Natural killer cell (primary cell): ENCODE results near the gene TMEM163. TPM values are rescaled to one million over a fixed set of nuclear protein-coding genes. Genes with fewer than 3 reads are reported as not detected.

Experiments
- ATAC-seq, 3 donors: fragments of 150-1000 bp in 2 of 3; fragments of 200-7000 bp in 1 of 3; cut with Tn5 transposase; 1 replicate in 1 of 3; 2 replicates in 2 of 3; pipeline ENCODE4 v1.10.0; 2021; ENCODE audit warnings: mild to moderate bottlenecking in 2 of 3, moderate library complexity in 2 of 3
- DNase-seq, 2 donors: peaks; one replicate each; pipeline versions ENCODE4 v3.0.0 to v3.0.0-alpha.2; 2013 to 2021; ENCODE audit warnings: mixed read lengths in 1 of 2
- H3K27ac ChIP-seq: one replicate; pipeline ENCODE4 v1.5.1; 2013; ENCODE audit warnings: mild to moderate bottlenecking, low read length
- H3K27me3 ChIP-seq: one replicate; pipeline ENCODE4 v1.6.1; 2013; ENCODE audit warnings: low read length; ENCODE audit not compliant: control insufficient read depth, insufficient read depth
- H3K36me3 ChIP-seq: one replicate; pipeline ENCODE4 v1.6.1; 2013; ENCODE audit warnings: low read length; ENCODE audit not compliant: control insufficient read depth, insufficient read depth
- H3K4me1 ChIP-seq: one replicate; pipeline ENCODE4 v1.6.1; 2013; ENCODE audit warnings: low read length; ENCODE audit not compliant: control insufficient read depth, insufficient read depth
- H3K4me3 ChIP-seq: one replicate; pipeline ENCODE4 v1.5.1; 2013; ENCODE audit warnings: low read length
- H3K9me3 ChIP-seq: one replicate; pipeline ENCODE4 v1.6.1; 2013; ENCODE audit warnings: low read length; ENCODE audit not compliant: control insufficient read depth, insufficient read depth
- H3K27ac Mint-ChIP-seq, 2 donors: one replicate each; pipeline ENCODE4 v1.8.0; 2022; ENCODE audit warnings: mild to moderate bottlenecking in 2 of 2, mixed read lengths in 2 of 2, moderate library complexity in 1 of 2
- H3K27me3 Mint-ChIP-seq, 2 donors: one replicate each; pipeline ENCODE4 v1.8.0; 2022; ENCODE audit warnings: low read depth in 2 of 2, mixed read lengths in 2 of 2
- H3K36me3 Mint-ChIP-seq: one replicate; pipeline ENCODE4 v1.8.0; 2022; ENCODE audit warnings: mixed read lengths
- H3K4me1 Mint-ChIP-seq, 2 donors: one replicate each; pipeline ENCODE4 v1.8.0; 2022; ENCODE audit warnings: mixed read lengths in 2 of 2
- H3K4me3 Mint-ChIP-seq: one replicate; pipeline ENCODE4 v1.8.0; 2022; ENCODE audit warnings: mild to moderate bottlenecking, moderate library complexity, mixed read lengths
- H3K9me3 Mint-ChIP-seq, 2 donors: one replicate each; pipeline ENCODE4 v1.8.0; 2022; ENCODE audit warnings: mixed read lengths in 2 of 2
- CTCF ChIP-seq: fragments of 200-600 bp; IDR thresholded peaks from one replicate; pipeline ENCODE4 v1.8.0; 2022; ENCODE audit warnings: antibody characterized with exemption
- WGBS: methylation state at CpG from one replicate; pipeline ENCODE4 v1.1.7; 2013; ENCODE audit warnings: missing lambda C conversion rate; ENCODE audit not compliant: insufficient coverage; 5-methylcytosine and 5-hydroxymethylcytosine counted together
- intact Hi-C: fragments of 100-400 bp; cut with micrococcal nuclease; formaldehyde crosslinking; loops from one replicate; pipeline ENCODE4 v1.14.2; 2022
- total RNA-seq, 4 donors: library from RNA; stranded (reverse); fragments of 120-200 nt in 1 of 4; gene quantifications; one replicate each; pipeline versions ENCODE4 v1.2.3 to v1.2.4, GENCODE V29; 2013 to 2022

The TMEM163 gene
- total RNA-seq, 3 donors from 2014 or later (not counting 1 experiment from before 2014, with no cell fraction given), result 6.8 to 11.6 (median 10.3) TPM

GRCh38 chr2:134626781-134627180 lies 92.0 kb downstream of the TMEM163 start:
- Mint-ChIP-seq H3K9me3 (no peaks in the 10 kb centered on the region), H3K27me3 (no peaks in the 10 kb centered on the region), H3K4me3 (no peak overlapping the region), H3K27ac (no peak overlapping the region), H3K4me1 (peaks cover 0 to 17% of the 10 kb centered on the region in 2 donors), H3K36me3 (no peaks in the 10 kb centered on the region)
- Histone ChIP-seq H3K4me1 (peaks cover 2% of the 10 kb centered on the region), H3K9me3 (no peaks in the 10 kb centered on the region), H3K36me3 (no peaks in the 10 kb centered on the region), H3K27me3 (no peaks in the 10 kb centered on the region), H3K4me3 (no peak overlapping the region), H3K27ac (no peak overlapping the region)
- DNase-seq (no peak), ATAC-seq (no peak)
- intact Hi-C loops, result no loop called here
- TF ChIP-seq CTCF, result no peak
- 100% methylated on average over 3 of the region's 4 CpGs for WGBS

GRCh38 chr2:134625311-134625710 lies 93.5 kb downstream of the TMEM163 start:
- intact Hi-C loops, result no loop called here
- Histone ChIP-seq H3K9me3 (no peaks in the 10 kb centered on the region), H3K27me3 (no peaks in the 10 kb centered on the region), H3K36me3 (no peaks in the 10 kb centered on the region), H3K4me3 (no peak overlapping the region), H3K27ac (no peak overlapping the region), H3K4me1 (peaks cover 2% of the 10 kb centered on the region)
- H3K27ac Mint-ChIP-seq, result no peak overlapping the region
- WGBS, result 92% methylated on average over 4 of the region's 4 CpGs
- H3K9me3 Mint-ChIP-seq, result no peaks in the 10 kb centered on the region
- no peak for ATAC-seq
- H3K4me3 Mint-ChIP-seq, result no peak overlapping the region
- no peaks in the 10 kb centered on the region for H3K27me3 Mint-ChIP-seq
- H3K4me1 Mint-ChIP-seq, result peaks cover 0 to 7% of the 10 kb centered on the region in 2 donors
- no peak for DNase-seq
- H3K36me3 Mint-ChIP-seq, result no peaks in the 10 kb centered on the region
- no peak for TF ChIP-seq CTCF

- WGBS, result 52% methylated on average over 2 of the region's 3 CpGs
- ATAC-seq (no peak), DNase-seq (no peak)
Measured at GRCh38 chr2:134623796-134624195, 95.0 kb downstream of the TMEM163 start.

More at GRCh38 chr2:134623796-134624195, 95.0 kb downstream of the TMEM163 start:
- Mint-ChIP-seq H3K9me3 (peaks cover 3 to 8% of the 10 kb centered on the region in 2 donors), H3K27ac (peak overlapping the region in 1 of 2 donors; percentile 59), H3K36me3 (peaks cover 7% of the 10 kb centered on the region), H3K4me1 (peaks cover 0 to 7% of the 10 kb centered on the region in 2 donors), H3K4me3 (no peak overlapping the region), H3K27me3 (no peaks in the 10 kb centered on the region)
- intact Hi-C loops, result no loop called here
- H3K36me3 ChIP-seq, result no peaks in the 10 kb centered on the region
- no peak for TF ChIP-seq CTCF
- H3K4me3 ChIP-seq, result no peak overlapping the region
- no peaks in the 10 kb centered on the region for H3K9me3 ChIP-seq
- H3K27me3 ChIP-seq, result no peaks in the 10 kb centered on the region
- peaks cover 2% of the 10 kb centered on the region for H3K4me1 ChIP-seq
- no peak overlapping the region for H3K27ac ChIP-seq
